Measurements from ENCODE around the gene CLCNKA.
"Not testable (repeated sequence)": the region's sequence is repeated elsewhere in the genome, so short reads cannot be mapped to it uniquely, and the experiment has no call there.

Gene CLCNKA

GRCh38 chr1:16021681-16022080, at the start of gene CLCNKA:
Gene CLCNKA, plus strand, starts transcription at chr1:16022036. Its CDS starts 584 bp downstream, at chr1:16022620.
- DNase-seq, result no peak

DNA sequence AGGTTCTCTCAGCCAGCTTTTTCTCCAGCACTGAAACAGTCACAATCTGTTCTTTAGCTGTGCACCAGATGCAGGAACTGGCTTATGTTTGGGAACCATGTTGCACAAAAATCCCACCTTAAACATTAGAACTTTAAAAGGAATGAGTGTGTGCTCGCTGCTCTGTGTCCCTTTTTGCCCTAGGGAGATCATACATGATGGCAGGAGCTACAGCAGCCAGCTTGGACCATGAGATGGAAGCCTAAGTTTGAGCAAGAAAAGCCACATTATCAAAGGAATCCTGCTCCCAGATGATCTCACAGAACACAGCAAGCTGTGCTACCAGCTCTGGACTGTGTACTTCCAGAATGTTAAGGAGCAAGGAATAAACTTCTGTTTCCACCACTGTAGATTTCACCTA, 49.4 kb upstream of the CLCNKA start:
- no peak for DNase-seq

DNA sequence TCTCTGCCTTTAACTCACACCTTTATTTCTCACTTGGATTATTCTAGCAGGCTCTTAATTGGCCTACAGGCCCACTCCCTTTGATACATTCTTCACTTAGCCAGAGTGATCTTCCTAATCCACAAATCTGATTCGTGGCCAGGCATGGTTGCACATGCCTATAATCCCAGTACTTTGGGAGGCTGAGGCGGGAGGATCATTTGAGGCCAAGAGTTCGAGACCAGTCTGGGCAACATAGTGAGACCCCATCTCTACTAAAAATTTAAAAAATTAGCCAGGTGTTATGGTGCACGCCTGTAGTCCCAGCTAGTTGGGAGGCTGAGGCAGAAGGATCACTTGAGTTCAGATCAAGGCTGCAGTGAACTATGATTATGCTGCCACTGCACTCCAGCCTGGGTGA, 48.1 kb upstream of the CLCNKA start:
- DNase-seq, result no peak

GRCh38 chr1:15974855-15975254, 47.0 kb upstream of the CLCNKA start:
- no peak for DNase-seq

GRCh38 chr1:15975358-15975804, 46.5 kb upstream of the CLCNKA start:
- DNase-seq, result no peak

- peak; percentile 87 for DNase-seq
Observed at GRCh38 chr1:15975805-15976680, 45.8 kb upstream of the CLCNKA start, which contains the start of gene ZBTB17. Gene ZBTB17, minus strand, starts transcription at chr1:15976101. Its CDS starts 27,606 bp downstream, at chr1:15948495.

DNA sequence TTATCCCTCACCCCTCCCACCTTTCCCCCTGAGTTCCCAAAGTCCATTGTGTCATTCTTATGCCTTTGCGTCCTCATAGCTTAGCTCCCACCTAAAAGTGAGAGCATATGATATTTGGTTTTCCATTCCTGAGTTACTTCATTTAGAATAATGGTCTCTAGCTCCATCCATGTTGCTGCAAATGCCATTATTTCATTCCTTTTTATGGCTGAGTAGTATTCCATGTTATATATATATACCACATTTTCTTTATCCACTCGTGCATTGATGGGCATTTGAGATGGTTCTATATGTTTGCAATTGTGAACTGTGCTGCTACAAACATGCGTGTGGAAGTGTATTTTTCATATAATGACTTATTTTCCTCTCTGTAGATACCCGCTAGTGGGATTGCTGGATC, 43.9 kb upstream of the CLCNKA start:
- DNase-seq, result not testable (repeated sequence)

DNA sequence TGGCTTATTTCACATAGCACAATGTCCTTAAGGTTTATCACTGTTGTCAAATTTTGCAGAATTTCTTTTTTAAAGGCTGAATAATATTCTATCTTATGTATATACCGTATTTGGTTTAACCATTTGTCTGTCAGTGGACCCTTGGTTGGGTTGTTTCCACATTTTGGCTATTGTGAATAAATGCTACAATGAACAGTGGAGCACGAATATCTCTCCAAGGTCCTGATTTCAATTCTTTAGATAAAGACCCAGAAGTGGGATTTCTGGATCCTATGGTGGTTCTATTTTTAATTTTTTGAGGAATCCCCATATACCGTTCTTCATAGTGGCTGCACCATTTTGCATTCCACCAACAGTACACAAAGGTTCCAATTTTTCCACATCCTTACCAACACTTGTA, 40.2 kb upstream of the CLCNKA start:
- no peak for DNase-seq

GRCh38 chr1:15983275-15983674, 38.6 kb upstream of the CLCNKA start:
- no peak for DNase-seq

DNA sequence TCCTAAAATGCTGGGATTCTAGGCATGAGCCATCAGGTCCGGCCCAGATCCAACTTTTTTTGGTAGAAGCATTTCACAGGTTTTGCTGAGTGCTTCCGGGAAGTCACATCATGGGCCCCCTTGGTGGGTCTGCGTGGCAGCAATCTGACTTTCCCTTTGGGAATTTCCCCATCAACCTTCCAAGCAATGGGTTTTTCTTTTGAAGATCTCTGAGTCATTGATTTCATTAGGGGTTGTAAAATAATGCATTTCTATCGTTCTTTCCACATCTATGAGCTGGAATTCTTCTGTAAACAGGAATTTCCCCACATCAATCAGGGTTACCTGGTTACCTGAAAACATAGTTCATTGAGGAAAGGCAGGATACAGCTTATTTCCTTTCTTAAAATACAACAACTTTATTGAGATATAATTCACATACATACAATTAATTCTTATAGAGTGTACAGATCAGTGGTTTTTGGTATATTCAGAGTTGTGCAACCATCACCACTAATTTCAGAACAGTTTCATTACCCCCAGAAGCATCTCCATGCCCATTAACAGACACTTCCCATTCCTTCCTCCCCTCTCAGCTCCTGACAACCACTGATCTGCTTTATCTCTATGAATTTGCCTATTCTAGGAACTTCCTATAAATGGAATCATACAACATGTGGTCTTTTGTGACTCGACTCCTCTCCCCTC, 36.1 kb upstream of the CLCNKA start:
- DNase-seq, result no peak

DNA sequence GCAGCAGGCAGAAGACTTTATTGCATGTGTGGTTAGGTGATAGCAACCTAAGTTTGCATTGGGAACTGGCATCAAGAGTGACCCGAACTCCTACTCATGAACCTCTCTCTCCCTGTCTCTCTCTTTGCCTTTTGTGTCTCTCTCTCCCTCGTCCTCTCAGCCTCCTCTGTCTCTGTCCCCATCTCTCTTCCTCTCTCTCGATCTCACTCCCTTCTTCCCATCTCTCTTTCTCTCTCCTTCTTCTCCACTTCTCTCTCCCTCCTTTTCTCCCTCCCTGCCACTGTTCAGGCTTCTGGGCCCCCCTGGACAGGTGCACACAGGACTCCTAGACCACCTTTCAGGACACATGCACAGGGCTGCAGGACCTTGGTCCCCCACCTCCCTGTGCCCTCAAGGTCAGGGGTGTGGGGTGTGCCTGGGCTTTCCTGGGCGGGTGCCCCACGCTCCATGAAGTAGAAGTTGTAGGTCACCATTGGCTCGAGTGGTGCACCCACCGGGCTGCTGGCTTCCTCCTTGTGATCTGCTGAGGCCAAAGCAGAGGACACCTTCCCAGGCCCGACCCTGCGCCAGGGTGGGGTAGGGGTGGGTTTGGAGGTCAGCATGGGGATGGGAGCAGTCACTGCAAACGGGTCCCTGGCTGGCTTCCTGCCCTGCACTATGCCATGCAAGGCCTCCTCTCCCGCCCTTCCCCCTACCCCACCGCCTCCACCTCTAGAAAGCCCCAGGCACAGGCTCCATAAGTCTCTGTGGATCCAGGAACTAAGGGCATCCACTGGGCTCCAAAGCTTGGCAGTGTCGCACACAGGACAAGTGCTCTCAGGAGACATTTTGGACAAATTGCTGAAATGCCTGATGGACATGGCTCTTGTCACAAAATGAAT, 32.7 kb upstream of the CLCNKA start:
- DNase-seq, result no peak

DNA sequence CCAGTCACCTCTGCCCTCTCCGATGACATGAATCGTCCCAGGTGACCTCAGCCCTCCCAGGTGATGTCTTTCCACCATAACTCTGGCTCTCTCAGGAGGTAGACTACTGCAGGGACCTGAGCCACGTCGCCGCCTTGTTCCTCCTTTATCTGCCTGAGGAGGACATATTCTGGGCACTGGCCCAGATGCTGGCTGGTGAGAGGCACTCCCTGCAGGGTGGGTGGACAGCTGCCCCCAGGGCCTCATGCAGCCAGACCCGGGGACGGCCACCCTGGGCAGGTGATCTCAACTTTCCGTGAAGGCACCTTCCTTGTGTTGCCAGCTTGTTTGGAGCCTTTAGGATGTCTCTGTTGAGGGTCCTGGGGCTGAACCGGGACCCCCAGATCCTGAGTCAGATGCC, 32.1 kb upstream of the CLCNKA start:
- no peak for DNase-seq

GRCh38 chr1:15991427-15992186, 30.2 kb upstream of the CLCNKA start:
- no peak for DNase-seq

DNA sequence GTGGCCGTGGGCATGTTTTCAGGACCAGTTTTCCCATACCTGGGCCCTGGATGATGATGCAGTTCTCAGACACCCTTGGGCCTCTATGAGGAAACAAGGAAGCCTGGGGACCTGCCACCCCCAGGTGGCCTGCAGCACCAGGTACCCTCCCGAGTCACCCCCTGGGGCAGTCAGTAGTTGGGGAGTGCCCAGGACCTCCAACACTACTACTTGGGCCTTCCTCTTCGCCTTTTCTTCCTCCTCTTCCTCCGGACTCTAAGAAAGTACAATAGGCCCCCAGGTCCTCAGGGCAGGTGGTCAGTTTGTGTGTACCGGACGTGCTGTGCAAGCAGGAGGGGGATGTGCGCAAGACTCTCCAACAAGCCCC, 29.7 kb upstream of the CLCNKA start:
- no peak for DNase-seq

DNA sequence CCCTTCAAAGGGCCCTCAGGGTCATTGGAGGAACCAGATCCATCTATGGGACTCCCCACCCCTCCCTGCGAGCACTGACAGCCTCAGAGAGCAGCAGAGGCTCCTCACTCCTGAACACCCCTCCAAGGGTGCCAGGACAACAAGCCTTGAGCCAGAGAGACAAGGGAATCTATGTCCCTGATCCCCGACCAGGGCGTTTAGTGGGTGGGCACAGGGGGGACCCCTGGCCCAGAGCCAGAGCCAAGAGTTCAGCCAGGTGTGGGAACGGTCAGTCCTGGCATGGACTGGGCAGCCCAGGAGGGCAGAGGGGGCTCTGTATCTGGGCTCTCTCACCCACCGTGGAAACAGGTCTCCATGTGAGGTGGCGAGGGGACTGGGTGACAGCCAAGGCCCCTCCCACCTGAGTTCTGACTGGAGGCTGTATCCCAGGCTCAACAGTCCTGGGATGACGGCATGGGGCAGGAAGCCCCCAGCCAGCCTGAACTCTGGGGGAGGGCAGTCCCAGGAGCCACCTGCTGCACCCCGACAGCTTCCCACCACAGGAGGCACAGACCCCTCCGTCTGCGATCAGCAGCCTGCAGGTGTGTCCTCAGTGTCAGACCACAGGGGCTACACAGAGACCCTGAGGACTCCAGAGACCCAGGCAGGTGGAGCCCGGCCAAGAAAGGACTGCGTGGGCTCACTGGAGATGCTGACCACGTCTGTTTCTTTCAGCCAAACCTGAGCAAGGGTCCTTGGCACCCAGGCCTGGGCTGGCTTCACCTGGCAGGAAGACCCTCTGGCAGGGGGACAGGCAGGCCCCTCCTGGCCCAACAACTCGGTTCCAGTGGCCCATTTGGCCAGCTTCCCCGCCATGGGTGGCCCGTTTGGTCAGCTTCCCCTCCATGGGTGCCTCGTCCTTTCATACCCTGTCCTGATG, 29.0 kb upstream of the CLCNKA start:
- no peak for DNase-seq

- no peak for DNase-seq
Observed at GRCh38 chr1:15993666-15994065, 28.2 kb upstream of the CLCNKA start.

GRCh38 chr1:15994081-15994480, 27.8 kb upstream of the CLCNKA start:
- no peak for DNase-seq

- peak; percentile 17 for DNase-seq
Observed at GRCh38 chr1:15994590-15995351, 27.1 kb upstream of the CLCNKA start.

- DNase-seq, result no peak
Observed at GRCh38 chr1:15997076-15997585, 24.7 kb upstream of the CLCNKA start.

DNA sequence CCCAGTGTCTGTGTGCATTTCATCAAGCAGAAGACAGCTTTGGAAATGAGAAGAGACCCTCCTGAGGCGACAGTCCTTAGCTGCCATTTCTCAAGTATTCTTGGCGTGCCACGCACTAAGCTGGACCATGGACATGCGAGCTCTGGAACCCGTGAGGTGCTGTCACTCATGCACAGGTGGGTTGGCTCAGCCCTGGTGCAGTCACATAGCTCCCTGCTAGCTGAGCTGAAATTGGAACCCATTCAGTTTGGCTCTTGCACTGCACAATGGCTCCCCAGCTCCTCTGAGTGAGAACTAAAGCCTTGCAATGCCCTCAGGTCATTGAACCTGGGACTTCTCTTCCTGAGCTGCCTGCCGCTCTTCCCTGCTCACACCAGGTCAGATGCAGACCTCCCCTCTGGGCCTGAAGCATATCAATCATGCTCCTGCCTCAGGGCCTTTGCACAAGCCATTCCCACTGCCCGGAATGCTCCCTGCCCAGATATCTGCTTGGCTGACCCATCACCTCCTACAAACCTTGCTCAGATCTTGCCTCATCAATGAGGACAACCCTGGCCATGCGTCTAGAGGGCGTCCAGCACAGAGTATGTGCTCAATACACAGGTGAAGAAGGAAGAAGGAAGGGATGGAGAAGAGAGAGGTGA, 24.1 kb upstream of the CLCNKA start:
- DNase-seq, result no peak

All from NCI-H2029 (cell line).